Left forelimb (tissue), 1 donor: ENCODE data around the gene THG1L.
A peak's percentile ranks its signal among the peaks of the same experiment; 100 is the strongest.
"Not testable (repeated sequence)": the region's sequence is repeated elsewhere in the genome, so short reads cannot be mapped to it uniquely, and the experiment has no call there.

Source experiments
- DNase-seq: peaks from one replicate; pipeline ENCODE4 v3.0.0-alpha.2; 2018; ENCODE audit warnings: low spot score

THG1L gene

GRCh38 chr5:157727858-157728257 is 3.4 kb upstream of the THG1L start:
- DNase-seq = not testable (repeated sequence)

- no peak for DNase-seq
These were observed 1.4 kb upstream of the THG1L start for GRCh38 chr5:157729858-157730257.

GRCh38 chr5:157730900-157731271 is 334 bp upstream of the THG1L start:
- DNase-seq = no peak

- no peak for DNase-seq
These were observed 902 bp downstream of the THG1L start for GRCh38 chr5:157732130-157732514.

DNA sequence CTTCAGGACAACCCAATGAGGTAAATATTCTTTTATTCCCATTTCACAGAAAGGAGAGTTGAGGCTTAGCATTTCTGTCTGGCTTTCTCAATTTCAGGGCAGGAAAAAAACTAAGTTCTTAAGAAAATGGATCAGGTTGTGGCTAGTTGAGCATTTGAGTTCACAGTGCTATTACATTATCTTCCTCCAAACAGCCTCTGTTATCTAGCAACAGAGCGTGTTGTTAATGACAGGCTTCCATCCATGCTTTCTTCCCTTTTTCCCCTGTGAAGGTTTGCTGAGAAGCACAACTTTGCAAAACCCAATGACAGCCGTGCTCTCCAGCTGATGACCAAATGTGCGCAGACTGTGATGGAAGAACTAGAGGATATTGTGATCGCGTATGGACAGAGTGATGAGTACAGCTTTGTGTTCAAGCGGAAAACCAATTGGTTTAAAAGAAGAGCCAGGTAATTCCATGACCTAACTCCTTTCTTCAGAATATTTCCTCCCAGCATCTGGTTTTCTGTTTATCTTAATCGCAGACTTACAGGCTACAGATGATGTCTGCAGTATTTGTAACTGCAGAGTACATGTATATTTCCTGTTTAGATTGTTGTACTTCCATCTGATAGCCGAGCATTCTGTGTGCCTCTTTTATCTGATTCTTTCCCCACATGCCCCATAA is 1.5 kb downstream of the THG1L start:
- DNase-seq = no peak

- DNase-seq = no peak
These were observed 3.2 kb downstream of the THG1L start for GRCh38 chr5:157734436-157734835.

GRCh38 chr5:157735991-157736390 is 4.8 kb downstream of the THG1L start:
- DNase-seq = no peak

GRCh38 chr5:157739388-157740228 is 8.4 kb downstream of the THG1L start:
- no peak for DNase-seq

GRCh38 chr5:157740229-157740610 is 9.0 kb downstream of the THG1L start:
- no peak for DNase-seq

GRCh38 chr5:157741131-157741530 is 9.9 kb downstream of the THG1L start:
- DNase-seq = no peak

GRCh38 chr5:157743163-157744050 is 12.2 kb downstream of the THG1L start, which contains the start of gene LSM11:
Gene LSM11, plus strand, starts transcription at chr5:157743712. Its CDS starts 39 bp downstream, at chr5:157743751.
- DNase-seq = peak; percentile 93

DNA sequence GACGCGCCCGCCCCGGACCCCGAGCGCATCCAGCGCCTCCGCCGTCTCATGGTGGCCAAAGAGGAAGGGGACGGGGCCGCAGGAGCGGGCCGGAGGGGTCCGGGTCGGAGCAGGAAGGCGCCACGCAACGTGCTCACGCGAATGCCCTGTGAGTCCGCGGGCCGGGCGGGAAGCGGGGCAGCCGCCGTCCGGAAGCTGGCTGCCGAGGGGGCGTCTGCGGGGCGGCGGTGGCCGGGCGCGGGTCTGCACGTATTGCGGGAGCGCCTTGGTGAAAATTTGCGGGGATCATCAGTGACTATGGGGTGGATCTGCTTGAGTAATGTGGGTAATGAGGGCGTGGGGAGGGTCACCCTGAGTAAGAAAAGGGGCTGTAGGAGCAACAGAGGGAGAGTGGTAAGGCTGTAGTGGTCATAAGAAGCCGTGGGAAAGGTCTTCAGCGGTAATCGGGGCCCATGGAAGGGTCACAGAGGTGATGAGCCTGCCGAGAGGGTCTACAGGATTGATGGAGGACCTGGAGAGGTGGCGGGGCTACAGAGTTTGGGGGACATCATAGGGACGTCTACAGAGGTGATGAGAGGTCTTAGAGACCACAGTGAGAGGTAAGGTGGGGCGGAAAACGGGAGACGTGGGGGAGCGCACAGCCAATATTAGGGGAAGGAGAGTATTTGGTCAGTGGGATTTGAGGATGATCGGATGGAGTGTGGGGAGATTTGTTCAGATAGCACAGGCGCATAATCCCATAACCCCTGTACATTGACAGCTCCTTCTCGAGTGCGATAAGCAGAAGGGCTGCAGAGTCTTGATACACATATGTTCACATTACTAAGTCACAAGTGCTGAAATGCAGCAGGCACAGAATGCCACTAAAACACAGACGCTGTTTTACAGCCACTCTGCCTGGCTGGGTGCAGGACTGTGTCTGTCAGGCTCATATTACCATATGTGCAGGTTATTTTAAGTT is 13.1 kb downstream of the THG1L start:
- no peak for DNase-seq

DNA sequence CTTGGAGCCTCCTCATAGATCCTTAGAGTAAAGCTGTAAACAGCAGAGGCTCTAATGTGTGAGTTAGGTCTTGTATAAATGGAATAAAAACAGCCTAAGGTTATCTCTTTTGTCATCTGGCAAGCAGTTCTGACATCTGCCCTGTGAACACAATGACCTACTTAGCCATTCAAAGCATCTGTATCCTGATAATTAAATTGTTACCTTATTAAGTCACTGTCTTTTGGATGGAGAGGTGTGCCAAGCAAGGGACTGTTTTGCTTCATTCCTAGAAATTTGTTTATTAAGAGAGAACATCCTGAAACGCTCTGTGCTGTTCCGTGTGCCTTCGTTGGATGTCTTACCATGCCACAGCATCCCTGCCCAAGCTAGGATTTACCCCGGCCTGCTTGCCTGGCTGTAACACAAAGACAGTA is 13.8 kb downstream of the THG1L start:
- no peak for DNase-seq

GRCh38 chr5:157747173-157747740 is 16.0 kb downstream of the THG1L start:
- DNase-seq = no peak

- no peak for DNase-seq
These were observed 16.8 kb downstream of the THG1L start for GRCh38 chr5:157747766-157748700.

DNA sequence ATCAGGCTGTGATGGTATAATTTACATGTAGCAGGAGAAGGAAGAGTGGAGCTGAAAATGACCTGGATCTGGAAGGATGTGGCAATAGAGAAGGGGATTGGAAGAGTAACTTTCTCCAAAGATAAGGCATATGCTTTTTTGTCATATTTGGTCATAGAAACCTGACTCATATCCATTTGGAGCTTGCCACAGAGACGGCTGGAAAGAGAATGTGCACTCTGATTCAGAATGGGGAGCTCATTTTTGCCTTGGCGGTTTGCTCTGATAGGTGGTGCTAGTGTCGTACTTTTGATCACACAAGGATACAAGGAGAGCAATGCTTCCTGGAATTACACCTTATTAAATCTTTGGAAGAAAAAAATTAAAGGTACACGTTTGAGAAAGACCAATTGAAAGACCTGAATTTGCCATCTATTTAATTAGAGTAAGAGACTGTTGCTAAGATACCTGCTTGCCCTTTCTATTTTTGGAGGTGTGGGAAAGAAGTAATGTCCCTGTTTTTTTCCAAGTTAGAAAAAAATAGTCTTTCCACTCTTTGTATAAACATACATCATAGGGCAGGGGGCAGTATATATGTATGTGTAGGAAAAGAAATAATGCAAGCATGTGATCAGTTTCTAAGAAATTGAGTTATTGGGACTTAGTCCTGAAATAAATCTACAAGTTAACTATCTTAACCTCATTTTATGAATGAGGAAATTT is 17.7 kb downstream of the THG1L start:
- no peak for DNase-seq

DNA sequence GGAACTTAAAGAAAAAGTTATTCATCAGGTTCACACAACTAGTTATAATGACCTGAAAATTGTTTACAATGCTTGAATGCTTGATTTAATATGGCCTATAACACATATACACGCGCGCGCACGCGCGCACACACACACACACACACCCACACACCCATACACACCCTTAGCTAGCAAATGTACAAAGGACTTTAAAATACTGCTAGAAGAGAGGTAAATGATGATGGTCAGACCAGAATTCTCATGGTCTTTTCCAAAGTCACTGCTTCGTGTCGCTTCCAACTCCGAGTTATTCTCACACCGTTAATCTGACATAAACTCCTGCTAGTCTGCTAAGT is 18.2 kb downstream of the THG1L start:
- DNase-seq = no peak

- no peak for DNase-seq
These were observed 19.1 kb downstream of the THG1L start for GRCh38 chr5:157750320-157750719.

DNA sequence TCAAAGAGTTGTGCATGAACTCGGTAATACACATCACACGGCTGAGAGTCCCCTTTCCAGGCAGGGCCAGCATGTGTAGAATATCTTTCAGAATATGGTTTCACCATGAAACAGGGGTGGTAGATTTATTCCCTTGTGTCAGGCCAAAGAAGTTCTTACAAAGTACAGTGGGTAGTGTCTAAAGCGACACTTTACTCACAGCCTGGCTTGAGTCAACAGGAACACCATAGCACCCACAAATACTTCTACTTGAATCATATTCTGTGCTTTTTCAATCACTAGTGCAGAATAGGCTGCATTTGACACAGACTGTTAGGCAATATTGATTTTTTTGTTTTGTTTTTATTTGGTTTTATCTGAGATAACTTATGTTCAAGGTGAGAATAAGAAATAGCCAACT is 24.9 kb downstream of the THG1L start:
- no peak for DNase-seq
